ENCODE results near the gene MAP1B.

Gene MAP1B

DNA sequence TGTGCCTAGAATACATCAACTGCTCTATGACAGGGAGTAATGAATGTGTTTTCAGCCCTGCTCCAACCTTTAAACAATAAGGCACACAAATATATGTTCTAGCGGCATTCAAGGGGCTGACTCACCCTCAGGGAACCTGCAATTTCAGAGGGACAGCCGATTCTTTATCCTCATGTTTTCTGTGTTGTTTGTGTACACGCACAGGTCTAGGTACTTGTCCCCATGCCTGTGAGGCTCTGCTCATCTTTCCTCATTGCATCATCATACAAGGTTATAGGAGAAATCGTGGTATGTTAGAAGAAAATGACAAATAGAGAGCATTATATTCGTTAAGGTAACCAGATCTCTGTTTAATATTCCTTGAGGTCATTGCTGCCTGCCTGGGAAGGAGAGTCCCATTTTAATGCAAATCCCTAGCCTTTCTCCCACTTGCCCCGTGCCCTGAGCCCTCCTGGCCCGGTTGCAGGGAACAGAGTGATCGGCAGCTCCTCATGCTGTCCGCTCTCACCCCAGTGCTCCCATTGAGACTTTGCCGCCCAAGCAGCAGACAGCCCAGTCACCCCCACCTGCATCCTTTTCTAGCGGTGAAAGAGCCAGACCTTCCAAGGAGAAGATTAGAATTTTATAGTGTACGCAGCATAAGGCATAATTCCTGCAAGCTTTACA is 14.6 kb downstream of the MAP1B start:
- H3K36me3 Mint-ChIP-seq (ENCODE audit: low read depth) = peaks cover 62% of the 10 kb centered on the region
- H3K4me3 Mint-ChIP-seq = no peak overlapping the region
- H3K9me3 Mint-ChIP-seq = peaks cover 3% of the 10 kb centered on the region
- DNase-seq = no peak
- H3K4me1 Mint-ChIP-seq = peaks cover 53% of the 10 kb centered on the region
- no peaks in the 10 kb centered on the region for H3K27me3 Mint-ChIP-seq (ENCODE audit: low read depth, poor library complexity)
- TF ChIP-seq CTCF (IDR thresholded peaks at IDR 0.05) = no peak
- peak overlapping the region; percentile 55 for H3K27ac Mint-ChIP-seq

GRCh38 chr5:72122602-72123001 is 15.3 kb downstream of the MAP1B start:
- H3K27me3 Mint-ChIP-seq (ENCODE audit: low read depth, poor library complexity) = no peaks in the 10 kb centered on the region
- H3K4me1 Mint-ChIP-seq = peaks cover 53% of the 10 kb centered on the region
- H3K27ac Mint-ChIP-seq = no peak overlapping the region
- TF ChIP-seq CTCF (IDR thresholded peaks at IDR 0.05) = no peak
- peaks cover 56% of the 10 kb centered on the region for H3K36me3 Mint-ChIP-seq (ENCODE audit: low read depth)
- no peak for DNase-seq
- no peak overlapping the region for H3K4me3 Mint-ChIP-seq
- peaks cover 2% of the 10 kb centered on the region for H3K9me3 Mint-ChIP-seq

GRCh38 chr5:72123764-72124376 is 16.6 kb downstream of the MAP1B start:
- Mint-ChIP-seq H3K4me1 (peaks cover 53% of the 10 kb centered on the region), H3K27me3 (ENCODE audit: low read depth, poor library complexity) (no peaks in the 10 kb centered on the region), H3K9me3 (no peaks in the 10 kb centered on the region), H3K27ac (peak overlapping the region; percentile 88), H3K4me3 (no peak overlapping the region), H3K36me3 (ENCODE audit: low read depth) (peaks cover 47% of the 10 kb centered on the region)
- no peak for DNase-seq
- no peak for TF ChIP-seq CTCF (IDR thresholded peaks at IDR 0.05)

- H3K27me3 Mint-ChIP-seq (ENCODE audit: low read depth, poor library complexity) = no peaks in the 10 kb centered on the region
- no peak for DNase-seq
- H3K9me3 Mint-ChIP-seq = no peaks in the 10 kb centered on the region
- peaks cover 52% of the 10 kb centered on the region for H3K4me1 Mint-ChIP-seq
- H3K36me3 Mint-ChIP-seq (ENCODE audit: low read depth) = peaks cover 37% of the 10 kb centered on the region
- TF ChIP-seq CTCF (IDR thresholded peaks at IDR 0.05) = no peak
- H3K4me3 Mint-ChIP-seq = no peak overlapping the region
- H3K27ac Mint-ChIP-seq = no peak overlapping the region
Measured at GRCh38 chr5:72125271-72125940, 18.1 kb downstream of the MAP1B start.

GRCh38 chr5:72125941-72126620 is 18.8 kb downstream of the MAP1B start:
- Mint-ChIP-seq H3K9me3 (no peaks in the 10 kb centered on the region), H3K4me3 (no peak overlapping the region), H3K27me3 (ENCODE audit: low read depth, poor library complexity) (no peaks in the 10 kb centered on the region), H3K27ac (no peak overlapping the region), H3K4me1 (peaks cover 45% of the 10 kb centered on the region), H3K36me3 (ENCODE audit: low read depth) (peaks cover 30% of the 10 kb centered on the region)
- no peak for DNase-seq
- TF ChIP-seq CTCF (IDR thresholded peaks at IDR 0.05) = no peak
